GM19395 (cell line): ENCODE data around the gene CAND2.

Experiments used
- ATAC-seq: cut with Tn5 transposase; IDR thresholded peaks from one replicate; pipeline ENCODE4 v1.9.1; 2021; ENCODE audit warnings: mild to moderate bottlenecking, moderate library complexity; ENCODE audit not compliant: unreplicated experiment

The CAND2 gene

DNA sequence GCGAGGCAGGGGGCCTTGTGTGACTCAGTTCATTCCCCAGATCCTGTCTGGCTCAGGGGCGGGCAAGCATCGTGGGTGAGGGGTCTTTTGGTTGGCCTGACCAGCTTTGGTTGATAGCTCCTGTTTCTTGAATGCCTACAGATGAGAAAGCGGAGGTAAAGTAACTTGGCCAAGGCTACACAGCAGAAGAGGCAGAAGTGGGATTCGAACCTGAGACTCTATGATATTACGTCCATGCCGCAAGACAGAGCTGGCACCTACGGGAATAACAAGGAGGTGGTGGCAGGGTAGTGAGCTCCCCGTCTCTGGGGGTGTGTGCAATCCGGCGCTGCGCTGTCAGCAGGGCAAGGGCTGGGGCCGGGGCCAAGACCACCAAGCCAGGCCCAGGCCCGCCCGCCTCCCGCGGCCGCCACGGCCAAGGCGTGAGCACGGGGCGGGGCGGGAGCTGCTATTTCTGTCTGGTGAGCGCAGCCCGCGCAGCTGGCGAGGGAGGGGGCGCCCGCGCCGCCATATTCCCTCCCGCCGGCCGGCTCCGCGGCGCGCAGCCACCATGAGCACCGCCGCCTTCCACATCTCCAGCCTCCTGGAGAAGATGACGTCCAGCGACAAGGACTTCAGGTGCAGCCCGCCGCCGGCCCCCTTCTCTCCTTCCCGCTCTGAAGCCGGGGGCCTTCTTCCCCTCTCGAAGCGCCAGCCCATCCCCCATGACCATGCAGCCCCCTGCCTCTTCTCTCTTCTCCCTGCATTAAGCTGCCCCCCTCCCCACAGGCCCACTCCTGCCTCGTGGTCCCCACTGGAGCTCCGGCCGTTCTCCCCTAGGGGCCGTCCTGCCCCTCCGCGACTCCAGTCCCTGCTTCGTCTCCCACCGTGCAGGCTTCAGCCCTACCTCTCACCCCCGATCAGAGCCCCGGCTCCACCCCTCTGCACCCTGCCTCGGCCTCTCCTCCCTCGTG, at the start of gene CAND2:
CAND2 (plus strand) TSS at position 510 of the 953 bp plus-strand sequence; CDS start at position 551, 41 bp downstream.
- ATAC-seq: no peak

DNA sequence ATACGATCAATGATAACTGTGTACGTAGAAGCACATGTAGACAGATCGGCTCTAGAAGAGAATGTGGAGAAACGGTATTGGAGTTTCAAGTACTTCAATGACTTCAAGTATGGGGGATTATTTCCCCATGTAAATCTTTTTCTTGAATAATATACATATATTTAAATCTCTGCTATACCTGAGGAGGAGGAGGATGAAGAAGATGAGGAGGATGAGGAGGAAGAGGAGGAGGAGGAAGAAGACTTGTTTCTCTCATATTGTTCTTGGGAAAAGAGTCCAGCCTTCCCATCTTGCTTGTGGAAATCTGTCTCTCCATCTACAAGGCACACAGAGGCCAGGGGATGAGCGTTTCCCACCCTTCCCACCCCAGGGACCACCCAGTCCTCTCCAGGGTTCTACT, 48.0 kb upstream of the CAND2 start:
- no peak for ATAC-seq

DNA sequence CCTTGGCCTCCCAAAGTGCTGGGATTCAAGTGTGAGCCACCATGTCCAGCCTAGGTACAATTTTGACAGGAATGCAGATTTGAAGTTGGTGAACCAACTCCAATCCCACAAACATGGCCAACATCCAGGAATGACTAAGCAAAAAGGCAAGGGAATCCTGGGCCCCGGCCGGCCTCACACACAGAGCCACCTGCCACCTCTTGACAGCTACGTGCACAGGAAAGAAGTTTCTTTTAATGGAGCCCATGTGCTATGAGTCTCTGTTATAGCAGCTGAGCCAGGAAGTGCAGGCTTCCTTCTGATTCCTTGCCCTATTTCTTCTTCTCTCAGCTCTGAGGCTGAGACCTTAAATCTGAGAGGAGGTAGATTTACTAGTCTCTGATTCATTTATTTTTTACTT, 46.3 kb upstream of the CAND2 start:
- ATAC-seq: peak; percentile 38

DNA sequence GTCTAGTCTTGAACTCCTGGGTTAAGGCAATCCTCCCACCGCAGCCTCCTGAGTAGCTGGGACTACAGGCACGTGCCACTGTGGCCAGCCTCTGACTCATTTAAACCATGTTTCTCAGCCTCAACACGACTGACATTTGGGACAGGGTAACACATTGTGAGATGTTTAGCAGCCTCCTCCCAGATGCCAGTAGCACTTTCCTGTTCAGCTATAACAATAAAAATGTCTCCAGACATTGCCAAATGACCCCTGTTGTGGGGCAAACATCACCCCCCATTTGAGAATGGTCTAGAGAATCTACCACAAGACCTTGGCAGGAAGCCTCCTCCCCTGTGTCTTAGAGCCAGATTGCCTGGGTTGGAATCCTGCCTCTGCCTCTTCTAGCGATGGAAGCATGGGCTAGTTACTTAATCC, 45.8 kb upstream of the CAND2 start:
- ATAC-seq: peak; percentile 76

DNA sequence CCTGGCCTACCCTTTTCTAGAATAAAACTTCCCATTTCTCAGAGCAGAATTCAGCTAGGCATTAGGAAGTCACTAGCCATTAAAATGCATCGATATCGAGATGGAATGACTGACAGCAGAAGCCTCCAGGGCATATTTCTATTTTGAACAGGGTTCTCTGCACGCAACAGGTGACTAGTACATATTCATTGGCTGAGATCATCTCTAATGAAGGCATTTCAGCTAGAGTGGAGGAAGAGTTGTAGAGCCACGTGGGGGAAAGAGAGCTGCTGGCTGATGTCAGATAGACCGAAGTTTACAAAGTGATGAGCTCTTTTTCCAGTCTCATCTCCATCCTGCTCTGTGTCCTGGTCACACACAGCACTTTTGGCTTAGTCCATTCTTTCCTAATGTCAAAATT, 44.9 kb upstream of the CAND2 start:
- ATAC-seq: no peak

DNA sequence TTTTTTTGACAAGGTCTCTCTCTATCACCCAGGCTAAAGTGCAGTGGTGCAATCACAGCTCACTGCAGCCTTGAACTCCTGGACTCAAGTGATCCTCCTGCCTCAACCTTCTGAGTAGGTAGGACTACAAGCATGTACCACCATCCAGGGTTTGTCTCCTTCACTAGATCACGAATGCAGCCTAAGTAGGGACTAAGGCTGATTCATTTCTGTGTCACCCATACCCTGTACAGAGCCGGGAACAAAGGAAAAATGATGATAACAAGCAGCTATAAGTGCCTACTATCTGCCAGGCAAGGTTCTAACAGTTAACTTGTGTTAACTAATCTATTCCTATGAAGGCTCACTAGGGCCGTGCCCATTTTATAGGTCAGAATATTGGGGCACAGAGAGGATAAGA, 44.4 kb upstream of the CAND2 start:
- ATAC-seq: no peak

DNA sequence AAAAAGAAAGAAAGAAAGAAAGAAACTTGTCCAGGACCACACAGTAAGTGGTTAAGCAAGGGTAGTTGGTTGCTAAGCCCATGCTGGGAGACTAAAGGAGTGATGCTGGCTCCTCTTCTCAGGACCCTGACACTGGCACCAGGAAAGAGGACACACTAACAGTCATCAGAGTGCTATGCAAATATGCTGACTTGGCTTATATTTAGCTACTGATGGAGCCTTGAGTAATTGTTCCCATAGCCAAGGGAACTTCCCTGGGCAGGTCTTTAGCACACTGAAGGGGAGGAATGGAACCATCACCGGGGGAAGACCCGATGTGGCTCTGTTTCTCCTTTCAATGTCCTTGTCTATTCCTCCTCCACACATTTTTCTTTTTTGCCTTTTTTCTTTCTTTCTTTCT, 43.7 kb upstream of the CAND2 start:
- ATAC-seq: no peak

DNA sequence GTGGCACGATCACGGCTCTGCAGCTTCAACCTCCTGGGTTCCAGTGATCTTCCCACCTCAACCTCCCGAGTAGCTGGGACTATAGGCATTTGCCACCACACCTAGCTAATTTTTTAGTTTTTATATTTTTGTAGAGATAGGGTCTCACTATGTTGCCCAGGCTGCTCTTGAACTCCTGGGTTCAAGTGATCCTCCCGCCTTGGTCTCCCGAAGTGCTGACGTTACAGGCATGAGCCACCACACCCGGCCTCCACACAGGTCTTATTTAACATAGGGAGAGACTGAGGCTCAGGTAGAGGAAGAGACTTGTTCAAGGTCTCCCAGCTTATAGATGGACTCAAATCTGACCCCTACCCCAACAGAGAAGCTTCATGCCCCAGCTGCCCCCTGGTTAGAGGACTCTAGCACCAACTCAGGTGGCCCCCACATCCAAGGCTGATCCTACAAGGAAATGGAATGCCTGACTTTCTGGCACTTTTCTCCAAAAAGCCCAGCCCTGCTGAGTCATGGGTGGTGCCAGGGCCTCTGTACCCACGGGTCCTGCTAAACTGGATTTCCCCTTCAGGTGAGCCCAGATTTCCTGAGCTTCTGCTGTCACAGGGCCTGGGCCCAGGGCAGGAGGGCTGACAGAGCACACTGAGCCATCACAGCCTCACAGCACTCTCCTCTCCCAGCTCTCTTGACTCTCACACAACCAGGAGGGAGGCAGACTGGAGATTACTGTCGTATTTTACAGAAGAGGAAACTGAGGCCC, 43.0 kb upstream of the CAND2 start:
- ATAC-seq: no peak

DNA sequence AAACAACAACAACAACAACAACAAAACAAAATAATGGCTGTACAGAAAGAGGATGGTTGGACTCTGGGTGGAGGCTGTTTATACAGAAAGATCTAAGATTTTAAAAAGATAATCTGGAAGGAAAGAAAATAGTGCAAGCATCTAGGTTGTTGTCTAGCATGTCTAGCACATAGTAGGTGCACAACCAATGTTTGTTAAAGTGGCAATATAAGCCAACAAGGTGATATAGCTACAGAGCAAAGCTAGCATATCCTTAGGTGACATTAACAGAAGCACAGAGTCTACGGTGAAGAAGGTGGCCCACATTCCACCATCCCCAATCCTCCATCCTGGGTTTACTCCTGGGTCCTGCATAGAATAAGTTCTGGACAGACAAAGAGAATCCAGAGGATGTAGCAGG, 42.2 kb upstream of the CAND2 start:
- no peak for ATAC-seq

DNA sequence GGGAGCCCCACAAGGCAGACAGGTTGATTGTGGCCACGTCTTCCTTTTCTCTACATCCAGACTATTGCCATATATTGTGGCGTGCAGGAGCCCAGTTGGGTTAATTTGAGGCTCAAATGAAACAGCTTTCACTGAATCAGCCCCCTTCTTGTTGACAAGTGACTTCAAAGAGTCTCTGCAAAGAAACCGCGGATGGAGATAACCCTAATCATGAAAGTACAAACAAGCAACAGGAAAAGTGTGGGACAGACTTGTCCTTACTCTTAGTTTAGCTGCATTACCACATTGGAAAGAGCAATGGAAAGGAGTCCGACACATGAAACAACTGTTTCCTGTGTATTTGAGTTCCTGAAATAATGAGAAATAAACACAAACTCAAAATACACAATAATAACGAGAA, 40.7 kb upstream of the CAND2 start:
- ATAC-seq: no peak

DNA sequence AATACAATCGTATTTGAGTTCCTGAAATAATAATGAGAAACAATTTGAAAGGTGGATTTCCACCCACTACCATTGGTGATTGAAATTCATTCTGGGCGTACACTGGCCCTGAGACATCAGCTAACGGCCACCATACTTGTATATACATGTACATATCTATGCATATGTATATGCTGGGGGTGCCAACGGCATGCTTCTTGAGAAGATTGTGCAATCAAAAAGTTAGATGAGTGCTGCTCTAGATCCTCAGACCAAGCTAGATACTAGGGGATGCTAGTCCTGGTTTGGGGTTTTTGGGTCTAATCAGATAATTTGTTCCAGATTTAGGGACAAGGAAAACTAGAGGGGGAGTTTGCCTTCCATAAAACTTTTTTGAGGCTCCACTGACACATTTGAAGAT, 40.3 kb upstream of the CAND2 start:
- no peak for ATAC-seq

DNA sequence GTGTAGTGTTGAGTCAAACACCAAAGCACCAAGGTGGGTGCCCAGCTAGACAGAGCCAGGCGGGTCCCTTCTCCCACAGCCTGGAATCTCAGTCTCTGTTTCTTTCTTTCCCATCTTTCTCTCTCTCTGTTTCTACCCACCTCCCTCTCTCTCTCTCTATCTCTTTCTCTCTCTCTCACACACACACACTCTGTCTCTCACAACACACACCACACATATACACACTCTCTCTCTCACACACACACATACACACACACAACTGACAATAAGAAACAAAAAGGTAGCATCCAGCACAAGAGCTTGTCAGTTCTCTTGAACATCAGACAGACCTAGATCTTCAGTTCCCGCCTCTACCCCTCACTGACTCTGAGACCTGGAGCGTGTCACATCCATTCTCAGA, 39.8 kb upstream of the CAND2 start:
- no peak for ATAC-seq

DNA sequence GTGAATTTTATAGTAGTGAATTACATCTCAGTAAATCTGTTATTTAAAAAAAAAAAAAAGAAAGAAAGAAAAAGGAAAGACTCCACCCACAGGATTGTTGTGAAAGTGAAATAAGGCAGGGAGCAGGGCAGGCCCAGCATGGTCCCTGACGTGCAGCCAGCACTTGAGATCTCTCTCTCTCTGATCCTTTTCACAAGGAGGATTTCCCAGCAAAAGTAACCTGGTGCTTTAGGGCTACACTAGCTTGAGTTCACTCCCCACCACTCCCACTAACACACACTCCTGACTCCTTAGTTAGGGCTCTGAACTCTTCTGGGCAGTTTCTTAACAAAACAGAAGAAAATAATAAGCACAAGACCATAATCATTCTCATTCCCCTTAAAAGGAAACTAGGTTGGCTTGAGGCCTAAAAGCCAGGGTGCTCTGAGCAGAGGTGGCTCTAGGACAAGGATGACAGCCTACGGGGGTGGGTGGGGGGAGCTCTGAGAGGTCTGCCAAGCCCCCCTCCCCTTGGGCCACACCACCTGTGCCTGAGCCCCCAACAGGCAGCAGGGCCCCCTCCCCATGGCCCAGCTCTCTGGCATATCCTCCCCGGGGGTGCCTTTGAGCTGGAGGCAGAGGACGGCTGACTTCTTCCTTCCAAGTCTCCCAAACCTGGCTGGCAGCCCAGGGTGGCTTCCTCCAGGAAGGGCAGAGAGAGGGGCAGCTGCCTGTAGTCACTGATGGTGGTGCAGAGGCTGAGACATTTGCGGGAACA, 38.3 kb upstream of the CAND2 start:
- peak; percentile 55 for ATAC-seq

DNA sequence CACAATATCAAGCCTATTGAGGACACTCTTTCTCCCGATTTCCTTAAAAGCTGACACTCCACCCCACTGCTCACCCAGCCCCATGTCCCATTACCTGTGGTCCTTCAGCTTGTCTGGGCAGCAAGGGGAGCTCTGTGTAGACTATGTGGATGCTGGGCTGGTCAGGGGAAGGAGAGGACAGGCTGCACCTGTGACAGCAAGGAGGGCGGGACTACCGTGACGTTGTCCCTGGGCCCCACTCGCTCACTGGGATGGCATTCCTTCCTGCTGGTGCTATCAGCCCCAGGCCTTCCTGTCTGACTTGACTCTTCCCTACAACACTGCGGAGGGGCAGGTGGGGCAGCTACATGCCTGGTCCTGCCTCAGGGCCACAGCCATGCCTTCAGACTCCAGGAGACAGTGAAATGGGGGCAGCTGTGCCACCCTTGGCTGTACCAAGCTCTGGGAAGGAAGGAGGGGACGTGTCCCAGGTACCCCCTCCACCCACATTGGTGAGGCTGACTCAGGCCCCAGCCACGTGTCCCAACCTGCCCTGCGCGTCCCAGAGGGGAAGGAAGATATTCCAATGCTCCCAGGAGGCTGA, 37.3 kb upstream of the CAND2 start, which contains the start of gene TMEM40:
TMEM40 (minus strand) TSS at position 163 of the 583 bp plus-strand sequence. CDS start 9,427 bp downstream, outside the sequence.
- no peak for ATAC-seq

DNA sequence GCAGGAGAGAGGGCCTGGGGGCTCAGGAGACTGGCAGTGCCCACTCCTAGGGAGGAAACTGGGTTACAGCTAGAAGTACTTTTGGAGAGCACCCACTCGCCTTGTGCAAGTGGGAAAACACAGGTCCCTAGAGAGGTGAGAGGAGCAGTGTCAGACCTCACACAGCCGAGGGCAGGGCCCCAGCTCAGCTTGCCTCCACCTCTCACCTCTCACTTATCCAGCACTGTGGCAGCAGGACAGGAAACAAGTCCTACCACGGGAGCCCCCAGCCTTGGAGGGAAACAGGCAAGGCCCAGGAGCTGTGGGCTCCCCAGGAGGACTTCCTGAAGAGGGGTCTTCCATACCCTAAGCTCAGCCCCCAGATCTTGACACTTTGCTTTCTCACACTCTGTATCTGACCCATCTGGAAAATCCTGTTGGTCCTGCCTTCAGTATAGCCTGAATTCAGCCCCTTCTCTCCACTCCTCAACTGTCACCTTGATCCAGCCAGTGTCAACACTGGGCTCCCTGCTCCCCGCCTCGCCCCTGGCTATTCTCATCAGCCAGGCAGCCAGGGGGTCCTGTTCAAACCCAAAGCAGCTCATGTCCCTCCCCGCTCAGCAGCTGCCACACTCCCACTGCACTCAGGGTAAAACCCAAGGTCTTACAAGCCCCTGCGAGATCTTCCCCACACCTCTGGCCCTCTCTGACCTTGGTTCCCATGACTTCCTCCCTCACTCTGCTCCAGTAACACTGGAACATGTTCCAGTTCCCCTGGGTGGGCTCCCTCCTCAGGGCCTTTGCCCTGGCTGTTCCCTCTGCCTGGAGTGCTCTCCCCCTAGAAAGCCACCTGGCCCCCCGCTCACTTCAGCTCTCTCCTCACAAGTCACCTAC, 36.6 kb upstream of the CAND2 start:
- no peak for ATAC-seq

DNA sequence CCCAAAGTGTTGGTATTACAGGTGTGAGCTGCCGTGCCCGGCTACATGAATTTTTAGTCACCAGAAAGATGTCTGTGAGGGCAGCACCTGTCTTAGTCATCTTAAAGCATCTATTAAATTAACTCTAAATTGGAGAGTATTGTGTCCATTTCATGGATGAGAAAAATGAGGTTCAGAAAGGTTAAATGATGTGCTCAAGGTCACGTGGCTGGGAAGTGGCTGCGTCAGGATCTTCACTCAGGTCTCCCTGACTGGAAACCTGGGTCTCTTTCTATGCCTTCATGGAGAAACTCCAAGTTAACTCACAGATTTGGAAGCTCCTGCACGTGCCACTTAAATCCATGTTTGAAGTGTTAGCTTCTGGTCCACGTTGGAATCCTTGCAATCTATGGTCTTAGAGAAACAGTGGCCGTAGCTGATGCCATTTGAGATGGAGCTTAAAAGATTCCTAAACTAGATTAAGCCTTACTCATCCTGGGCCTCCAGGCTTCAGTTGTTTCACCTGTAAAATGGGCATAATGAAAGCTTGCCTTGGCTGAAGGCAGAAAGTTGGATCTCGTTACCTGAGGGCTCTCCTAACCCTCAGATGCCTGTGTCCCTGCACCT, 32.2 kb upstream of the CAND2 start:
- ATAC-seq: no peak

DNA sequence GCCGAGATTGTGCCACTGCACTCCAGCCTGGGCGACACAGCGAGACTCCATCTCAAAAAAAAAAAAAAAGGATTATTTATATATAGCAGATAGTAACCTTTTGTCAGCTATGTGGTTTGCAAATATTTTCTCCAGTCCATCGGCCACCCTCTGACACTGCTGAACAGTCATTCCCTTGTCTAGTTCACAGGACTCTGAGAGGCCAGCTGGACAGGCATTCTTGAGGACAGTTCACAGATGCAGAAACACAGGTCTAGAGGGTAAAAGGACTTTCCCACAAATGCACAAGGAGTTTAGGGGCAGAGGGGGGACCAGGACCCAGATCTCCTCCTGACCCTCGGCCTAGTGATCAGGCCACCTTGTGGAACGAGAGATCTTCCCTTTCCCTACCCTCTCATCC, 29.9 kb upstream of the CAND2 start:
- ATAC-seq: no peak

DNA sequence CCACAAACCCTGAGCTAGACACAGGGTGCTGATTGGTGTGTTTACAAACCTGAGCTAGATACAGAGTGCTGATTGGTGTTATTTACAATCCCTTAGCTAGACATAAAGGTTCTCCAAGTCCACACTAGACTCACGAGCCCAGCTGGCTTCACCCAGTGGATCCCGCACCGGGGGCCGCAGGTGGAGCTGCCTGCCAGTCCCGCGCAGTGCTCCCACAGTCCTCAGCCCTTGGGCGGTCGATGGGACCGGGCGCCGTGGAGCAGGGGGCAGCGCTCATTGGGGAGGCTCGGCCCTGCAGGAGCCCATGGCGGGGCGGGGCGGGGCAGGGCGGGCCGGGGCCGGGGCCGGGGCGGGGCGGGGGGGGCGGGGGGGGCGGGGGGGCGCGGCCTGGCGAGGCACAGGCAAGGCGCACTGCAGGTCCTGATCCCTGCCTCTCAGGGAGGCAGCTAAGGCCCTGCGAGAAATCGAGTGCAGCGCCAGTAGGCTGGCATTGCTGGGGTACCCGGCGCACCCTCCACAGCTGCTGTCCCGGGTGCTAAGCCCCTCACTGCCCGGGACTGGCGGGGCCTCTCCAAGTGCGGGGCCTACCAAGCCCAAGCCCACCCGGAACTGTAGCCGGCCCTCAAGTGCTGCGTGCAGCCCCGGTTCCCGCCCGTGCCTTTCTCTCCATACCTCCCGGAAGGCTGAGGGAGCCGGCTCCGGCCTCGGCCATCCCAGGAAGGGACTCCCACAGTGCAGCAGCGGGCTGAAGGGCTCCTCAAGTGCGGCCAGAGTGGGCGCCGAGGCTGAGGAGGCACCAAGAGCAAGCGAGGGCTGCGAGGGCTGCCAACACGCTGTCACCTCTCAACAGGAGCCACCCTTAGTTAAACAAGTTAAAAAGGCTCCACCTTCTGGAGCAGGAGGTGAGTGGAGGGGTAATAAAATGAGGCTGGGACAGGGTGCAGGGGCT, 27.6 kb upstream of the CAND2 start:
- ATAC-seq: no peak
